Measurements from ENCODE around the gene CACNA1C.
"Not testable (repeated sequence)": the region's sequence is repeated elsewhere in the genome, so short reads cannot be mapped to it uniquely, and the experiment has no call there.

Gene CACNA1C

GRCh38 chr12:2097617-2098016 lies 44.8 kb downstream of the CACNA1C start:
- H3K4me3 ChIP-seq (ENCODE audit: low read depth, low read length), result no peak overlapping the region
- H3K27ac ChIP-seq (ENCODE audit: low read depth, low read length), result no peak overlapping the region
- no peak overlapping the region for H2AFZ ChIP-seq (ENCODE audit: low read length, unreplicated experiment)
- H3K36me3 ChIP-seq (ENCODE audit: insufficient read depth, low read length), result no peaks in the 10 kb centered on the region
- H3K79me2 ChIP-seq (ENCODE audit: control insufficient read depth, insufficient read depth, low read length, unreplicated experiment), result no peaks in the 10 kb centered on the region
- H3K4me1 ChIP-seq (ENCODE audit: control insufficient read depth, insufficient read depth, low read length, unreplicated experiment), result peaks cover 7% of the 10 kb centered on the region
- H3K27me3 ChIP-seq (ENCODE audit: insufficient read depth, low read length), result no peaks in the 10 kb centered on the region

GRCh38 chr12:2098852-2099251 lies 46.1 kb downstream of the CACNA1C start:
- Histone ChIP-seq H3K4me3 (ENCODE audit: low read depth, low read length) (no peak overlapping the region), H3K27ac (ENCODE audit: low read depth, low read length) (no peak overlapping the region), H3K4me1 (ENCODE audit: control insufficient read depth, insufficient read depth, low read length, unreplicated experiment) (peaks cover 7% of the 10 kb centered on the region), H3K36me3 (ENCODE audit: insufficient read depth, low read length) (no peaks in the 10 kb centered on the region), H3K27me3 (ENCODE audit: insufficient read depth, low read length) (no peaks in the 10 kb centered on the region), H2AFZ (ENCODE audit: low read length, unreplicated experiment) (no peak overlapping the region), H3K79me2 (ENCODE audit: control insufficient read depth, insufficient read depth, low read length, unreplicated experiment) (no peaks in the 10 kb centered on the region)

GRCh38 chr12:2099595-2099994 lies 46.8 kb downstream of the CACNA1C start:
- no peaks in the 10 kb centered on the region for H3K27me3 ChIP-seq (ENCODE audit: insufficient read depth, low read length)
- H3K36me3 ChIP-seq (ENCODE audit: insufficient read depth, low read length), result no peaks in the 10 kb centered on the region
- no peak overlapping the region for H2AFZ ChIP-seq (ENCODE audit: low read length, unreplicated experiment)
- no peaks in the 10 kb centered on the region for H3K79me2 ChIP-seq (ENCODE audit: control insufficient read depth, insufficient read depth, low read length, unreplicated experiment)
- no peak overlapping the region for H3K27ac ChIP-seq (ENCODE audit: low read depth, low read length)
- H3K4me3 ChIP-seq (ENCODE audit: low read depth, low read length), result no peak overlapping the region
- peaks cover 4% of the 10 kb centered on the region for H3K4me1 ChIP-seq (ENCODE audit: control insufficient read depth, insufficient read depth, low read length, unreplicated experiment)

- no peak overlapping the region for H3K27ac ChIP-seq (ENCODE audit: low read depth, low read length)
- H3K36me3 ChIP-seq (ENCODE audit: insufficient read depth, low read length), result no peaks in the 10 kb centered on the region
- no peaks in the 10 kb centered on the region for H3K4me1 ChIP-seq (ENCODE audit: control insufficient read depth, insufficient read depth, low read length, unreplicated experiment)
- no peaks in the 10 kb centered on the region for H3K27me3 ChIP-seq (ENCODE audit: insufficient read depth, low read length)
- H3K79me2 ChIP-seq (ENCODE audit: control insufficient read depth, insufficient read depth, low read length, unreplicated experiment), result no peaks in the 10 kb centered on the region
- no peak overlapping the region for H3K4me3 ChIP-seq (ENCODE audit: low read depth, low read length)
- H2AFZ ChIP-seq (ENCODE audit: low read length, unreplicated experiment), result no peak overlapping the region
Observed at GRCh38 chr12:2101359-2101758, 48.6 kb downstream of the CACNA1C start.

- H2AFZ ChIP-seq (ENCODE audit: low read length, unreplicated experiment), result no peak overlapping the region
- no peaks in the 10 kb centered on the region for H3K79me2 ChIP-seq (ENCODE audit: control insufficient read depth, insufficient read depth, low read length, unreplicated experiment)
- no peak overlapping the region for H3K27ac ChIP-seq (ENCODE audit: low read depth, low read length)
- H3K27me3 ChIP-seq (ENCODE audit: insufficient read depth, low read length), result no peaks in the 10 kb centered on the region
- no peaks in the 10 kb centered on the region for H3K36me3 ChIP-seq (ENCODE audit: insufficient read depth, low read length)
- no peak overlapping the region for H3K4me3 ChIP-seq (ENCODE audit: low read depth, low read length)
- no peaks in the 10 kb centered on the region for H3K4me1 ChIP-seq (ENCODE audit: control insufficient read depth, insufficient read depth, low read length, unreplicated experiment)
Observed at GRCh38 chr12:2101771-2102170, 49.0 kb downstream of the CACNA1C start.

GRCh38 chr12:2102736-2103135 lies 49.9 kb downstream of the CACNA1C start:
- not testable (repeated sequence) for H3K27me3 ChIP-seq (ENCODE audit: insufficient read depth, low read length); H2AFZ ChIP-seq (ENCODE audit: low read length, unreplicated experiment); H3K27ac ChIP-seq (ENCODE audit: low read depth, low read length); H3K36me3 ChIP-seq (ENCODE audit: insufficient read depth, low read length); H3K4me1 ChIP-seq (ENCODE audit: control insufficient read depth, insufficient read depth, low read length, unreplicated experiment); H3K4me3 ChIP-seq (ENCODE audit: low read depth, low read length); H3K79me2 ChIP-seq (ENCODE audit: control insufficient read depth, insufficient read depth, low read length, unreplicated experiment)

- H3K4me3 ChIP-seq (ENCODE audit: low read depth, low read length); H3K27ac ChIP-seq (ENCODE audit: low read depth, low read length); H3K27me3 ChIP-seq (ENCODE audit: insufficient read depth, low read length); H2AFZ ChIP-seq (ENCODE audit: low read length, unreplicated experiment); H3K4me1 ChIP-seq (ENCODE audit: control insufficient read depth, insufficient read depth, low read length, unreplicated experiment); H3K36me3 ChIP-seq (ENCODE audit: insufficient read depth, low read length); H3K79me2 ChIP-seq (ENCODE audit: control insufficient read depth, insufficient read depth, low read length, unreplicated experiment): not testable (repeated sequence)
Observed at GRCh38 chr12:2105387-2105786, 52.6 kb downstream of the CACNA1C start.

GRCh38 chr12:2108166-2108565 lies 55.4 kb downstream of the CACNA1C start:
- no peak overlapping the region for H3K27ac ChIP-seq (ENCODE audit: low read depth, low read length)
- no peaks in the 10 kb centered on the region for H3K79me2 ChIP-seq (ENCODE audit: control insufficient read depth, insufficient read depth, low read length, unreplicated experiment)
- no peaks in the 10 kb centered on the region for H3K36me3 ChIP-seq (ENCODE audit: insufficient read depth, low read length)
- H3K27me3 ChIP-seq (ENCODE audit: insufficient read depth, low read length), result no peaks in the 10 kb centered on the region
- H3K4me3 ChIP-seq (ENCODE audit: low read depth, low read length), result no peak overlapping the region
- no peaks in the 10 kb centered on the region for H3K4me1 ChIP-seq (ENCODE audit: control insufficient read depth, insufficient read depth, low read length, unreplicated experiment)
- H2AFZ ChIP-seq (ENCODE audit: low read length, unreplicated experiment), result no peak overlapping the region

GRCh38 chr12:2108975-2109671 lies 56.3 kb downstream of the CACNA1C start:
- H3K36me3 ChIP-seq (ENCODE audit: insufficient read depth, low read length), result no peaks in the 10 kb centered on the region
- no peak overlapping the region for H3K4me3 ChIP-seq (ENCODE audit: low read depth, low read length)
- H3K4me1 ChIP-seq (ENCODE audit: control insufficient read depth, insufficient read depth, low read length, unreplicated experiment), result no peaks in the 10 kb centered on the region
- no peaks in the 10 kb centered on the region for H3K27me3 ChIP-seq (ENCODE audit: insufficient read depth, low read length)
- H3K27ac ChIP-seq (ENCODE audit: low read depth, low read length), result no peak overlapping the region
- no peaks in the 10 kb centered on the region for H3K79me2 ChIP-seq (ENCODE audit: control insufficient read depth, insufficient read depth, low read length, unreplicated experiment)
- no peak overlapping the region for H2AFZ ChIP-seq (ENCODE audit: low read length, unreplicated experiment)

GRCh38 chr12:2110127-2110526 lies 57.3 kb downstream of the CACNA1C start:
- Histone ChIP-seq H3K27me3 (ENCODE audit: insufficient read depth, low read length) (no peaks in the 10 kb centered on the region), H3K27ac (ENCODE audit: low read depth, low read length) (no peak overlapping the region), H3K36me3 (ENCODE audit: insufficient read depth, low read length) (no peaks in the 10 kb centered on the region), H2AFZ (ENCODE audit: low read length, unreplicated experiment) (no peak overlapping the region), H3K4me1 (ENCODE audit: control insufficient read depth, insufficient read depth, low read length, unreplicated experiment) (no peaks in the 10 kb centered on the region), H3K4me3 (ENCODE audit: low read depth, low read length) (no peak overlapping the region), H3K79me2 (ENCODE audit: control insufficient read depth, insufficient read depth, low read length, unreplicated experiment) (no peaks in the 10 kb centered on the region)

GRCh38 chr12:2110849-2111566 lies 58.2 kb downstream of the CACNA1C start:
- no peaks in the 10 kb centered on the region for H3K27me3 ChIP-seq (ENCODE audit: insufficient read depth, low read length)
- H3K79me2 ChIP-seq (ENCODE audit: control insufficient read depth, insufficient read depth, low read length, unreplicated experiment), result no peaks in the 10 kb centered on the region
- H2AFZ ChIP-seq (ENCODE audit: low read length, unreplicated experiment), result no peak overlapping the region
- no peak overlapping the region for H3K4me3 ChIP-seq (ENCODE audit: low read depth, low read length)
- H3K36me3 ChIP-seq (ENCODE audit: insufficient read depth, low read length), result no peaks in the 10 kb centered on the region
- no peaks in the 10 kb centered on the region for H3K4me1 ChIP-seq (ENCODE audit: control insufficient read depth, insufficient read depth, low read length, unreplicated experiment)
- H3K27ac ChIP-seq (ENCODE audit: low read depth, low read length), result no peak overlapping the region
